ENCODE data around the gene KATNB1.

KATNB1 gene, protein sequence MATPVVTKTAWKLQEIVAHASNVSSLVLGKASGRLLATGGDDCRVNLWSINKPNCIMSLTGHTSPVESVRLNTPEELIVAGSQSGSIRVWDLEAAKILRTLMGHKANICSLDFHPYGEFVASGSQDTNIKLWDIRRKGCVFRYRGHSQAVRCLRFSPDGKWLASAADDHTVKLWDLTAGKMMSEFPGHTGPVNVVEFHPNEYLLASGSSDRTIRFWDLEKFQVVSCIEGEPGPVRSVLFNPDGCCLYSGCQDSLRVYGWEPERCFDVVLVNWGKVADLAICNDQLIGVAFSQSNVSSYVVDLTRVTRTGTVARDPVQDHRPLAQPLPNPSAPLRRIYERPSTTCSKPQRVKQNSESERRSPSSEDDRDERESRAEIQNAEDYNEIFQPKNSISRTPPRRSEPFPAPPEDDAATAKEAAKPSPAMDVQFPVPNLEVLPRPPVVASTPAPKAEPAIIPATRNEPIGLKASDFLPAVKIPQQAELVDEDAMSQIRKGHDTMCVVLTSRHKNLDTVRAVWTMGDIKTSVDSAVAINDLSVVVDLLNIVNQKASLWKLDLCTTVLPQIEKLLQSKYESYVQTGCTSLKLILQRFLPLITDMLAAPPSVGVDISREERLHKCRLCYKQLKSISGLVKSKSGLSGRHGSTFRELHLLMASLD

DNA sequence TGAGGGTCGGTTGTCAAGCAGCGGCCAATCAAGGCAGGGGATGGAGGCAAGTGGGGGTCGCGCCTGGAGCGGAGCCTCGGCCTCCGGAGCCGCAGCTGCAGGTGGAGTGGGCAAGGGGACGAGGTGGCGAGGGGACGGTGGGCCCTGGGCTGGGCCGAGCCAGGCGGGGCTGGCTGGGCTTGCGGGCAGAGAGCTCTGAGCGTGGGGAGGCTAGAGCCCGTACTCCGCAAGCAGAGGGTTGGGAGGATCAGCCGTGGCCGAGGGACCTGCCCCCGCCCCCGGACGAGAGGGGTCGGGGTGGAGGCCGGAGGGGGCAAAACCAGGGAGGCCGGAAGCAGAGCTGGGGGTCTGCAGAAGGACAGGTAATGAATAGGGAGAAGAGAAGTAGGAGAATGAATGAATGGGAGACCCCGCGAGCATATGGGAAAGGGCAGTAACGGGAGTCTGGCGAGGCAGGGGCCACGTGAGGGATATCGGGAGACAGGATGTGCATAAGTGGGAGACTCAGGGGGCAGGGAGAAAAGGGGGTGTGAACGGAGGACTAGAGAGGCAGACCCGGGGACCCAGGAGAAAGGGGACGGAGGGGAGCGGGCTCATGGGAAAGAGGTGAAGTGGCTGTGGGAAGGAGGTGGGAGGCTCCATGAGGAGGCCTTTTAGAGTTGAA, at the start of gene KATNB1:
Gene KATNB1, plus strand, starts transcription at position 16 of the 664 bp plus-strand sequence. CDS start 1,474 bp downstream, outside the sequence.
- no peak for DNase-seq

DNA sequence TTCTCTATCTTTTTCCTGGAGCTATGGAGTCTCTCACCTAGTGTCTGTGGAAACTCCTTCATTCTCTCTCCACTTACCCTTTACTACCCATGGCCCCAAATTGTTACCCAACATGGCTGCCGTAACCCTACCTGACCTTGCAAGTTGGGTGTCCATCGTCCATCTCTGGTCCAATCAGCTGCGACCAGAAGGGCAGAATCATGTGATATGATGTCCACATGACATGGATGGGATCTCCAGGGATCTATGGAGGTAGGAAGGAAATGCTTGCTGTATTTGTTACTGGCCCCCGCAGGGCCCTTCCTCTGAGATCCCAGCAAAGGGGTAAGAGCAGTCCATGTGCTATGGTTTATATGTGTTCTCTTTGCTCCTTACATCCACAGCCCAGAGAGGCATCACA, 49.0 kb upstream of the KATNB1 start:
- DNase-seq = no peak

DNA sequence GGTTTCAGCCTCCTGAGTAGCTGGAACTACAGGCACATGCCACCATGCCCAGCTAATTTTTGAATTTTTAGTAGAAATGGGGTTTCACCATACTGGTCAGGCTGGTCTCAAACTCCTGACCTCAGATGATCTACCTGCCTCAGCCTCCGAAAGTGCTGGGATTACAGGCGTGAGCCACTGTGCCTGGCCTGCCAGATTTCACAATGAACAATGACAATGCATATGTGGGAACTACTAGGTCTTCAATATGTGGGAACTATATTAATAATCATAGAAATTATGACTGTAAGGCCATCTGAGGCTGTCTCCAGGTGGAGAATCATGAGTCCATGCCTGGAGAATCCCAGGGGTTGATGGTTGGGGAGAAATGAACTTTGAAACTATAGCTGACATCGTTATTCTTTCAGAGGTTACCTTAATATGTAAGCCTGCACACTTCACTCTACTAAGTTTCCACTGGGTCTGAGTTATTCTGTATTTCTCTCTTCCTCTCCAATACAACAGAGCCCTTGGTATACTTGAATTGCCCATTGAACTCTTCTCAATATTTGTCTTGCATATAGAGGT, 48.1 kb upstream of the KATNB1 start:
- DNase-seq = no peak

DNA sequence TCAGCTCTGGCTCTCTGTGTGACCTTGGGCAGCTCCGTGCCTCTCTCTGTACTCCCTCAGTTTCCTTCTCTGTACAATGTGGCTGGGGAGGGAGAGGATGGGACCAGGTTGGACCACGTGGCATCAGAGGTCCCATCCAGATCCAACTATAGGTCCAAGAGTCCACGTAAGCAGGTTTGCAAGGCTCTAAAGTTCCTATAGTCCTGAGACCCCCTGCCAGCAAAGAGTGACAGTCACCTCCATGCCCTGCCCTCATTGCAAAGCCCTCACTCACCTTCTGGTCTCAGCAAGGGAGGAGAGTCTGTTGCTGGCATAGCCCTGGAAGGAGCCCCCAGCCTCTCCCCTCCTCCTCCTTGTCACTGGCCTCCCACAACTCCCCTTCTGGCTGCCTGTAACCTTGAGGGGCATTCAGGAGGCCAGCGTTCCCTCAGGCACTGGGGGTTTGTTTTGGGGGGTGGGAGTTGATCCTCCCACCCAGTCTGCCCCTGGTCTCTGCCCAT, 47.0 kb upstream of the KATNB1 start:
- no peak for DNase-seq

DNA sequence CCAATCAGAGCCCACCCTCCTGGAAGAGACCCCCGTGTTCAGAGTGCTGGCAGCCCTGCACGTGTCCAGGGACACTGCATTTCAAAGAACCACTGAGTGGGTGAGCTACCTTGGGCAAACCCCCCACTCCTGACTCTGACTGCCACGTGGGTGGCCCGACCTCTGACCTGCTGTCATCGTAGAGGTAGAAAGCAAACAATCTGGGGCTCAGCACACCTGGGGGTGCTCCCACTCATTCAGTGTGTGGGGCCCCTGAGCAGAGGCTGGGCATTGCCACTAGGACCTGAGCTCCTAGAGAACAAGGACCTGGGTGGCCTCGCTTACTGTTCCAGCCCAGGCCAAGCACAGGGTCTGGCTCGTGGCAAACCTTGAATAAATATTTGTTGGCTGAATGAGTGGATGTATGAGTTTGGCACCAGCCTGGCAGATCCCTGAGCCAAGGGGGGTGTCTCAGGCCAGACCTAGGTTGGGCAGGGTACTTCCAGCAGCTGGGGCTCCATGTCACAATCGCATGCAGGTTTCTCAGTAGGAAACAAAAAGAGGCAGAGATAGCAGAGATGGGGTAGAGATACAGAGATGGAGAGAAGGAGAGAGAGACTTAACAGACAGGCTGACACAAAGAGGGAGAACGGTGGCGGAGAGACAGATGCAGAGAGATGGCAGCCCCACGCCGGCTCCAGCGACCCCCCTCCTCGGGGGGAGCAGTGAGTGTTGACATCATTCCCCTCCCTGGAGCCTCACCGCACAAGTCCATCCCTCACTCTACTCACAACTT, 46.4 kb upstream of the KATNB1 start:
- DNase-seq = no peak

DNA sequence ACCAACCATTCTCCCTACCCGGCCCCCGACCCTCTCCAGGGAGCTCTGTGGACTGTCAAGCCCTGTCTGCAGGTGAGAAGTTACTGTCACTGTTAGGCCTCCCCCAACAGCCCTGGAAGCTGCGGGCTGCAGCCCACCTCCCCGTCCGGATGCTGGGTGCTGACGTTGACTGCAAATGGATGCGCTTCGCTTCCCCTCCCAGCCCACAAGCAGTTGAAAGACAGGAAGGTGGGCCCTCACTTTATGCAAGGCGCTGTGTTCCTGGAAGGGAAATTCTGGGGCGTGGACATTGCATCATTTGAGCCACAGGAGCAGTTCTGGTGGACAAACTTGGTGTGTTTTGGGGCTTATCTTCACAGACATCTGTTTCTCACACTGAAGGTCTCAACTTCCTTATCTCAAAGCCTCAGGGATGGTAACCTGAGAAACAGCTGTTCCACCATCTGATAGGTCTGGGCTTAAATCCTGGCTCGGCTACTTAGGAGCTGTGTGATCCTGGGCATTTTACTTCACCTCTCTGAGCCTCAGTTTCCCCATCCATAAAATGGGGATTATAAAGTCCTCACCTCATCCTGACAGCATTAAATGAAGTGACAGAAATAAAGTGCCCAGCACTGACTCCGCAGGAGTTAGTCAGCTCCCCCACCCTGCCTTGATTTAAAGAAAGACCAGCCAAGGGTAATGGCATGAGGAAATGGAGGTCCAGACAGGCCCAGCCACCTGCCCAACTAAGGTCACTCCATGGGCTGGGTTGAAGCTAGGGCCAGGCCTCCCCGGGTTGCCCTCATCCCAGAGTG, 45.6 kb upstream of the KATNB1 start:
- DNase-seq = no peak

DNA sequence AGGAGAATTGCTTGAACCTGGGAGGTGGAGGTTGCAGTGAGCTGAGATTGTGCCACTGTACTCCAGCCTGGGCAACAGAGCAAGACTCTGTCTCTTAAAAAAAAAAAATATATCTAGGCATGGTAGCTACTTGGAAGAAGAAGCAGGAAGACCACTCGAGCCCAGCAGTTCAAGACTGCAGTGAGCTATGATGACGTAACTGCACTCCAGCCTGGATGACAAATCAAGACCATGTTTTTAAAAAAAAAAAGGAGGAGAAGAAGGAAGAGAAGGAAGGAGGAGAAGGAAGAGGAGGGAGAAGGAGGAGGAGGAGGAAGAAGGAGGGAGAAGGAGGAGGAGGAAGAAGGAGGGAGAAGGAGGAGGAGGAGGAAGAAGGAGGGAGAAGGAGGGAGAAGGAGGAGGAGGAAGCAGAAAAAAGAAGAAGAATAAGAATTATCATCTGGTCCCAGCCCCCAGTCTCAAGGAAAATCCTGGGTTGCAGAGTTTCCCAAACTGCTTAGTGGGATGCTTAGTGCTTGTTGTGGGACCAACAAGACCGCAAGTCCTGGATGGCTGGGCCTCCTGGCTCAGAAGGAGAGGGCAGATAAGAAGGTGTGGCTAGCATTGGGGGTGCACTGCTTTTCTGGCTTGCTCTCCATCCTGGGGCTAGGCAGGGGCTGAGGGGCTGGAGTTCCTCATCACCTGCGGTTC, 44.6 kb upstream of the KATNB1 start:
- DNase-seq = no peak

DNA sequence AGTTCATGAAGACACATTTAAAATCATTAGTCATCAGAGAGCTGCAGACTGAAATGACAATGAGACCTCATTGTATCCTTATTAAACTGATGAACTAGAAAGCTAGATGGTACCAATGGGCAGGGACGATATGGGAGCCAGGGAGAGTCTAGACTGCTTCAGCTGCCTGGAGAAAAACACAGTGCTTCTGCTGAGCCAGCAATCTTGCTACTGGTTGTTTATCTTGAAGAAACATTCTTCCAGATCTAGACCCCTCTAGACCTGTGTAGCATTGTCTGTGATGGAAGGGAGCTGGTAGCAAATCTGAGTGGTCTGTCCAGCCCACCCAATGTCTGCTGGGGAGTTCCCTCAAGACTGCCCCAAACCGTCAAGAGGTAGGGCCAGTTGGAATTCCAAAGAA, 42.9 kb upstream of the KATNB1 start:
- no peak for DNase-seq

DNA sequence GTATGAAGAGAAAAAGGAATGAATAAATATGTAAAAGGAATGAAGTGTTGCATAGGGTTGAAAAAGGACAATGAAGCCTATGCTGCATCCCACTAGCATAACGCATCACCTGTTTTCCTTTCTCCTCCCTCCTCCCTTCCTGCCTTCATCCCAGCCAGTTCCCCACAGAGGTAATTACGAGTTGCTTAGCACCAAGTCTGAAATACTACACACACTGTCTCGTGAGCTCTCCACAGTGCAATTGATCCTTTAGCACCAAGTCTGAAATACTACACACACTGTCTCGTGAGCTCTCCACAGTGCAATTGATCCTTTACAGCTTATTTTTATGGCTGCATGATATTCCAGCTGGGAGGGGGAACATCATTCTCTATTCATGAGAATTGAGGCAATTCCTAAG, 42.0 kb upstream of the KATNB1 start:
- DNase-seq = no peak

DNA sequence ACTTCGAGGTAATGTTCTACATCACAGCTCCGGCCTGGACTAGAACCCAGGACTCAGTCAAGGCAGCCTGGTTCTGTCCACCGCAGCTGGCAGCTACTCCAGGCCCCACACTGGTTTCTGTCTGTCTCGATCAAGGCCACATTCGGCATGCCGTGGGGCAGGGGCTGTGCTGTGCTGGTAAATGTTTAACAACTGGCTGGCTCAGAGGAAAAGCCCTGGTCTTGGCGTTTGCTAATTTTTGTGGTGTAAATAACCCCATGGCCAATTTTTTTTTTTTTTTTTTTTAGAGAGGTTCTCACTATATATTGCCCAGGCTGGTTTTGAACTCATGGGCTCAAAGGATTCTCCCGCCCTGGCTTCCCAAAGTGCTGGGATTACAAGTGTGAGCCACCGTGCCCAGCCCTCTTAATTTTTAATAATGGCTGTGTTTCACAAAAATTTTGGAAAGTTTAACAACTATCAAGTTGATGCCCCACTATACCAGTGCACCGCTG, 41.3 kb upstream of the KATNB1 start:
- DNase-seq = no peak

DNA sequence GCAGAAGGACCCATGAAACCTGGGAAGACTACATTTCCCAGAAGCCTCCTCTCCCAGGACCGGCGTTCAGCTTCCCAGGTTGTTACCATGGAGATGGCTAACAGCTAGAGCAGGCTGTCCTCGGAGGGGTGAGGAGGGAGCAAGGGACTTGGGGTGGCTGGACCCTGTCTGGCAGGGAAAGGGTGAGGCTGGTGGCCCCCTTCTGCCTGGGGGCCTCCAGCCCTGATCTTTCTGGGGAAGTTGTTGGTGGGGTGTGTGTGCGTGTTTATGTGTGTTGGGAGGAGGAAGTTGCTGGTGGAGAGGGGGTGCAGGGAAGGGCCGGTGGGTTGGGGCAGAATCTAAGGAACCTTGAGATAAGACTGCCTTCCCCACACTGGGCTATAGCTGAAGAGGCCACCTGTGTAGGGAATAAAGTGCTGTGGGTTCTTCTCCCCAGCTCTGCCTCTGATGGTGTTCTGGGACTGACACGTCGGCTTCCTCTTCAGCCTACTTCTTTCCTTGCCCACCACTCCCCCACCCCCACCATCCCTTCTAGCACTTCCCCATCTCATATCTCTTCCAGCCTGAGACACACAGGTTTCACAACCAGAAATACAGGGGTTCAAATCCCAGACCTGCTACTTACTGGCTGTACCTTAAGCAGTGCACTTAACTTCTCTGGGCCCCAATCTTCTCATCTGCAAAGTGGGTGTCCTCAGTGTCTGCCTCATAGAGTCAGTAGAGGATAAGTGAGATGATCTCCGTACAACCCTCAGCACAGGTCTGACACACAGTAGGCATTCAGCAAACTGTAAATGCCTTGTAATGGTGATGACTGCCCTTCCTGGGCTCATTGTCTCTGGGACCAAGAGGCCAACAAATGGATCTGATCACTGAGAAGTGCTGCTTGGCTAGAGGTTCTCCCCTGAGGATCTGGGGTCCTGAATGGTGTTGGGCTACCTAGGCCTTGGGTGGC, 40.6 kb upstream of the KATNB1 start, which contains the start of gene DRC7:
Gene DRC7, plus strand, starts transcription at position 82 of the 955 bp plus-strand sequence. CDS start 3,144 bp downstream, outside the sequence.
- peak; percentile 14 for DNase-seq

DNA sequence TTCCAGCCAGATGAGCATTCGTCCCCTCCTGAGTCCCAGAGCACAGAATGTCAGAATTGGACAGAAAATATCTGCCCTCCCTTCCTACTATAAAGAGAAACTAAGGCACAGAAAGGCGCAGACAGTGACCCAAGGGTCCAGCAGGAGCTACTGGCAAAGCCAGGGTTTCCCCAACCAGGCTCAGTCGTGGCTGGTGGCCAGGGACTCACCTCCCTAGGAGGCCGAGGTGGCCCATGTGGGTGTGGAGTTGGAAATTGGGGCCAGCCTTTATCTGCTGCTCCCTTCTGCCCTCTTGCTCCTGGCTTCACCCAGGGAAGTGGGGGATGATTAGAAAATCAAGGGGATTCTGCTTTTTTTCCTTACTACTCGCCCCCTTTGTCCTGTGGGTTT, 39.9 kb upstream of the KATNB1 start:
- no peak for DNase-seq

DNA sequence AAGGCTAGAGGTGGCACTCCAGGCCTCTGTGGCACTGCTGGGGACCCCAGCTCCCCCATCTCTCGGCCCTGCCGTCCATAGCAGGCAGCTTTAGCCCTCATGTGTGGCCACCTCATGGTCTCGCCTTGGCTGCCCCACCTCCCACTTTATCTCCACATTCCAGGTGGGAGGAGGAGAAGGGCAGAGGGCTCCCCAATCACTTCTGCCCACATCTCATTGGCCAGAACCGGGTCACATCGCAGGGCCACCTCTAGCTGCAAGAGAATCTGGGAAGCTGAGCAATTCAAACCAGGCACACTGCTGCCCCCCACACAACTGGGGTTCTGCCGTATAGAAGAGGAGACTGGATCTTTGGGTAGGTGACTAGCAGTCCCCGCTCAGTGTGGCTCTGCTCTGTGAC, 39.3 kb upstream of the KATNB1 start:
- no peak for DNase-seq

DNA sequence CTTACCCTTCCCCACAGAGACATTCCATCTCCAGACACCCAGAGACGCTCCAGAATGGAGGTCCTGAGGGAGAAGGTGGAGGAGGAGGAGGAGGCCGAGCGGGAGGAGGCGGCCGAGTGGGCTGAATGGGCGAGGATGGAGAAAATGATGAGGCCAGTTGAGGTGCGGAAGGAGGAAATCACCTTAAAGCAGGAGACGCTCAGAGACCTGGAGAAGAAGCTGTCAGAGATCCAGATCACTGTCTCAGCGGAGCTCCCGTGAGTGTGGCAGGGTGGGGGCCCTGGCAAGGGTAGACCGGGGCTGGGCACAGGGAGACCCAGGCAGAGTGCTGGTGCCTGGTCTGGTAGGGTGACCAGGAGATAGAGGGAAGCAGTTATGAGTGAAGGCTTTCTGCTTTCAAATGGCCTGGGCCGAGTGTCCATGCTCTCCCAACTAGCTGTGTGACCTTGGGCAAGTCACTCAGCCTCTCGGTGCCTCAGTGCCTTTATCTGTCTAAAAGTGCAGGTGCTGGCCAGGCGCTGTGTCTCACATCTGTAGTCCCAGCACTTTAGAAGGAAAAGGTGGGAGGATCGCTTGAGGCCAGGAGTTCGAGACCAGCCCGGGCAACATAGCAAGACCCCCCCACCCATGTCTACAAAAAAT, 37.6 kb upstream of the KATNB1 start:
- DNase-seq = no peak

DNA sequence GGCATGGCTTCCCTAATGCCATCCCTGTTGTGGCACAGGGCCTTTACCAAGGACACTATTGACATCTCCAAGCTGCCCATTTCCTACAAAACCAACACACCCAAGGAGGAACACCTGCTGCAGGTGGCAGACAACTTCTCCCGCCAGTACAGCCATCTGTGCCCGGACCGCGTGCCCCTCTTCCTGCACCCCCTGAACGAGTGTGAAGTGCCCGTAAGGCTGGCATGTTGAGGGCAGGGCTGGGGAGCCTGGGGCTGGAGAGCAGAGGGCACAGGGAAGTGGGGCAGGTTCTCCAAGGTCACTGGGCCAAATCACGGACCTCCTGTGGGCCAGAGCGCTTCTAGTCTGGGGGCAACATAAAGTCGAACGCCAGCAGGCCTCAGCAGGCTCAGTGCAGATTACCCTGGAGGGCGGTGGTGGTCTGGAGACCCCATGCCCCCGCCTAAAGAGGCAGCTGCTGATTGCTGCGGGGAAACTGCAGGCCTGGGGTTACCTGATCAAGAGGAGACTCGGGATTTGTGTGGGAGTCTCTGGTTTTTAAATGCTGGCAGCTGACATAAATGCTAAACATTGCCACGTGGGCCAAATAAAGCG, 36.7 kb upstream of the KATNB1 start:
- DNase-seq = no peak

DNA sequence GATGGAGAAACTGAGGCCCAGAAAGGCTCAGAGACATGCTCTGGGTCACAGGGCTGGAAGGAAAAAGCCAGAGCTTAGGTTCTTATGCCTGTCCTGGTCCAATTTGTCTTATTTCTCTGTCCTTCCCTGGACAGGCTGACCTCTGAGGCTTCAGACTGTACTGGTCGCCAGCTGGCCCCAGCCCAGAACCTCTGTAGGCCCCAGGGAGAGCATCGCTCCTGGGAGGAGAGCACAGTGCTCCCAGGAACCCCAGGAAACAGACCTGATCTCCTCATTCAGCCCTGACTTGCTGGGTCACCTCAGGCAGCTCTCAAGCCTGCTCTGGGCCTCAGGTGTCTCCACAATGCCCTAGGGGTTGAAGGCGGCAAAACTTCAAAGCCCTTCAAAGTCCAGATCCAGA, 36.1 kb upstream of the KATNB1 start:
- no peak for DNase-seq

DNA sequence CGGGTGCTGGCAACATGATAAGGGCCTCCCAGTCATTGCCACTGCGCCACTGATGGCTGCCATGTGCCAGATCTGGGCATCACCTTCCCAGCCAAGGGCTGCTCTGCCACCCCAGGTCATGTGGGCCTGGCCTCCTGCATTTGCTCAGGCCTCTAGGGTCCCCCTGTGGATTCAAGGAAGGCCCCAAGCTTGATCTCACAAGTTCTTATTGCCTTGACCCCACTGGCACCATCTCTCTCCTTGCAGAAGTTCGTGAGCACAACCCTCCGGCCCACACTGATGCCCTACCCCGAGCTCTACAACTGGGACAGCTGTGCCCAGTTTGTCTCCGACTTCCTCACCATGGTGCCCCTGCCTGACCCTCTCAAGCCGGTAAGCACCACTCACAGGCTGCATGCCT, 35.7 kb upstream of the KATNB1 start:
- no peak for DNase-seq

DNA sequence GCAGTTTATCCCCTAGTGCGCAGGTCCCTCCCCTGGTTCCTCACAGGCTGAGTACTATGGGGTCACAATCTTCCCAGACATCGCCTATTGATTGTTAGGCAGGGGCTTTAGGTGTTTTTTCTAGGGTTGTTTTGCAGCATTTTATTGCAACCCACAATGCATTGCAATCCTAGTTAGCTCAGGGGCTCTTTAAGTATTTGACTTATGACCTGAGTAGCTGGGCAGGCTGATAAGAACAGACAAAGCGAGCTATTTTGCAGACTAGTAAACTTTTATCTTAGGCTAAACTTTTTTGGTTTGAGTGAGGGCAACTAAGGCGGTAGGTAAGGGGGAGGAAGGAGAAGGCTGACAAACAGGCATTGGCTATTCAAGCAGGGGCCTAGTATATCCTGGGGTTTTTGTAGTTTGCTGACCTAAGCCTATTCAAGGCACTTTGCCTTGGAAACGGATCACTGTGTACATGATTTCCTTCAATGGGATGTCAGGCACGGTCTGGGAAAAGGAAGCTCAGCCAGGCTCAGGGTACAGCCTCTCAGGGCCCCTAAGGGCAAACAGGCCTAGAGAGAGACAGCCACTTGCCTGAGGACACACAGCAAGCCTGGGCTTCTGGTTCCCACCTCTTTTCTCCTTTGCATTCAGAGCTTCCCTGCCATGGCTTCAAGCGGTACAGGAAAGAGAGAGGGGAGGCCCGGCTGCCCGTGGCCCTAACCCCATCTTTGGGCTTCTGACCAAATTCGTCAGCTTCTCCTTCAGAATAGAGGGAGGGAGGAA, 34.6 kb upstream of the KATNB1 start:
- DNase-seq = no peak
